H9 (cell line): ENCODE measurements around the gene JAG1. TPM values are rescaled to one million over a fixed set of nuclear protein-coding genes. Genes with fewer than 3 reads are reported as not detected.
A peak's percentile ranks its signal among the peaks of the same experiment; 100 is the strongest.

ENCODE experiments used
- DNase-seq: peaks from one replicate; pipeline ENCODE4 v3.0.0-alpha.2; 2017
- H2AFZ ChIP-seq: one replicate; pipeline ENCODE4 v1.6.1; 2013; ENCODE audit warnings: mild to moderate bottlenecking, low read length, control low read depth, moderate library complexity
- H2AK5ac ChIP-seq: 2 replicates; pipeline ENCODE4 v1.6.1; 2013; ENCODE audit warnings: low read length, control low read depth, mixed read lengths; ENCODE audit not compliant: insufficient read length
- H2BK120ac ChIP-seq: one replicate; pipeline ENCODE4 v1.6.1; 2013; ENCODE audit warnings: low read depth, mild to moderate bottlenecking, low read length, control low read depth, inconsistent platforms; ENCODE audit not compliant: poor library complexity, severe bottlenecking
- H2BK12ac ChIP-seq: 2 replicates; pipeline ENCODE4 v1.6.1; 2013; ENCODE audit warnings: low read length, control low read depth, mixed read lengths, low read depth; ENCODE audit not compliant: insufficient read length
- H2BK15ac ChIP-seq: 2 replicates; pipeline ENCODE4 v1.6.1; 2013; ENCODE audit warnings: low read depth, low read length, control low read depth
- H2BK20ac ChIP-seq: one replicate; pipeline ENCODE4 v1.6.1; 2013; ENCODE audit warnings: low read depth, mild to moderate bottlenecking, low read length, control low read depth, inconsistent platforms; ENCODE audit not compliant: poor library complexity, severe bottlenecking
- H2BK5ac ChIP-seq: 2 replicates; pipeline ENCODE4 v1.6.1; 2013; ENCODE audit warnings: low read length, control low read depth, mixed read lengths; ENCODE audit not compliant: insufficient read length
- H3K14ac ChIP-seq: 2 replicates; pipeline ENCODE4 v1.6.1; 2013; ENCODE audit warnings: low read length, control low read depth; ENCODE audit not compliant: insufficient read depth
- H3K18ac ChIP-seq: 2 replicates; pipeline ENCODE4 v1.6.1; 2013; ENCODE audit warnings: low read depth, mild to moderate bottlenecking, mixed read lengths, low read length, control low read depth; ENCODE audit not compliant: insufficient read length
- H3K23ac ChIP-seq: 2 replicates; pipeline ENCODE4 v1.6.1; 2013; ENCODE audit warnings: low read length, control low read depth, mixed read lengths, low read depth; ENCODE audit not compliant: insufficient read length
- H3K23me2 ChIP-seq: 2 replicates; pipeline ENCODE4 v1.6.1; 2013; ENCODE audit warnings: low read depth, mild to moderate bottlenecking, mixed read lengths, low read length, control low read depth; ENCODE audit not compliant: insufficient read length, poor library complexity, severe bottlenecking
- H3K27ac ChIP-seq: 2 replicates; pipeline ENCODE4 v1.5.1; 2013; ENCODE audit warnings: low read length, control low read depth, mixed read lengths, low read depth; ENCODE audit not compliant: insufficient read length
- H3K27me3 ChIP-seq: 2 replicates; pipeline ENCODE4 v1.6.1; 2013; ENCODE audit warnings: low read length, control low read depth, inconsistent platforms; ENCODE audit not compliant: insufficient read depth
- H3K4ac ChIP-seq: 2 replicates; pipeline ENCODE4 v1.6.1; 2013; ENCODE audit warnings: low read depth, mild to moderate bottlenecking, control low read depth, inconsistent platforms, low read length, moderate library complexity
- H3K4me1 ChIP-seq: 2 replicates; pipeline ENCODE4 v1.6.1; 2013; ENCODE audit warnings: low read length, control low read depth, inconsistent platforms; ENCODE audit not compliant: insufficient read depth
- H3K4me2 ChIP-seq: 2 replicates; pipeline ENCODE4 v1.6.1; 2013; ENCODE audit warnings: low read length, control low read depth, mixed read lengths; ENCODE audit not compliant: insufficient read length, insufficient read depth
- H3K56ac ChIP-seq: 2 replicates; pipeline ENCODE4 v1.6.1; 2013; ENCODE audit warnings: low read depth, mild to moderate bottlenecking, mixed read lengths, low read length, control low read depth; ENCODE audit not compliant: insufficient read length
- H3K79me1 ChIP-seq: 2 replicates; pipeline ENCODE4 v1.6.1; 2013; ENCODE audit warnings: low read depth, mild to moderate bottlenecking, moderate library complexity, low read length, control low read depth, inconsistent platforms; ENCODE audit not compliant: insufficient read depth, poor library complexity, severe bottlenecking
- H3K79me2 ChIP-seq: 2 replicates; pipeline ENCODE4 v1.6.1; 2013; ENCODE audit warnings: low read length, control low read depth, inconsistent platforms; ENCODE audit not compliant: insufficient read depth
- H3K9ac ChIP-seq: 2 replicates; pipeline ENCODE4 v1.6.1; 2013; ENCODE audit warnings: low read length, control low read depth, mixed read lengths; ENCODE audit not compliant: insufficient read length; ENCODE audit errors: extremely low read depth
- H3K9me3 ChIP-seq: one replicate; pipeline ENCODE4 v1.6.1; 2013; ENCODE audit warnings: low read depth, low read length, inconsistent platforms; ENCODE audit not compliant: control insufficient read depth
- H3T11ph ChIP-seq: one replicate; pipeline ENCODE4 v1.6.1; 2013; ENCODE audit warnings: mild to moderate bottlenecking, low read length, control low read depth, inconsistent platforms
- H4K20me1 ChIP-seq: one replicate; pipeline ENCODE4 v1.6.1; 2013; ENCODE audit not compliant: control insufficient read depth, insufficient read length, insufficient read depth
- H4K5ac ChIP-seq: 2 replicates; pipeline ENCODE4 v1.6.1; 2013; ENCODE audit warnings: low read depth, mild to moderate bottlenecking, mixed read lengths, low read length, control low read depth; ENCODE audit not compliant: insufficient read length
- H4K8ac ChIP-seq: replicated peaks from 2 replicates; pipeline ENCODE4 v1.6.1; 2013; ENCODE audit warnings: low read length, control low read depth, mixed read lengths, low read depth; ENCODE audit not compliant: insufficient read length
- H4K91ac ChIP-seq: 2 replicates; pipeline ENCODE4 v1.6.1; 2013; ENCODE audit warnings: low read depth, mild to moderate bottlenecking, moderate library complexity, mixed read lengths, low read length, control low read depth; ENCODE audit not compliant: insufficient read length
- H3K27ac Mint-ChIP-seq, 3 experiments: 2 replicates in 2 of 3; 3 replicates in 1 of 3; pipeline ENCODE4 v1.8.0; 2020 to 2021; ENCODE audit warnings: mixed read lengths in 3 of 3, mild to moderate bottlenecking in 1 of 3, moderate library complexity in 1 of 3
- H3K27me3 Mint-ChIP-seq: 2 replicates; pipeline ENCODE4 v1.8.0; 2021; ENCODE audit warnings: low read depth, mild to moderate bottlenecking, moderate library complexity, mixed read lengths
- H3K36me3 Mint-ChIP-seq, 3 experiments: 2 replicates in 2 of 3; 3 replicates in 1 of 3; pipeline ENCODE4 v1.8.0; 2020 to 2021; ENCODE audit warnings: low read depth in 3 of 3, mixed read lengths in 3 of 3; ENCODE audit not compliant: insufficient read depth in 1 of 3
- H3K4me1 Mint-ChIP-seq, 2 experiments: 2 replicates each; pipeline ENCODE4 v1.8.0; 2020; ENCODE audit warnings: mixed read lengths in 2 of 2
- H3K4me3 Mint-ChIP-seq, 2 experiments: 2 replicates in 1 of 2; 3 replicates in 1 of 2; pipeline ENCODE4 v1.8.0; 2020 to 2021; ENCODE audit warnings: mild to moderate bottlenecking in 2 of 2, mixed read lengths in 2 of 2, moderate library complexity in 1 of 2
- H3K9me3 Mint-ChIP-seq, 2 experiments: 2 replicates in 1 of 2; 3 replicates in 1 of 2; pipeline ENCODE4 v1.8.0; 2020; ENCODE audit warnings: mild to moderate bottlenecking in 2 of 2, mixed read lengths in 2 of 2, moderate library complexity in 1 of 2
- WGBS: extraction: QIAGEN DNeasy Blood & Tissue Kit; methylation state at CpG from one replicate; pipeline ENCODE4 v1.1.7; 2013; ENCODE audit warnings: missing lambda C conversion rate, low lambda C conversion rate, mixed read lengths; ENCODE audit not compliant: insufficient read length; ENCODE audit errors: extremely low coverage; 5-methylcytosine and 5-hydroxymethylcytosine counted together
- total RNA-seq: library from RNA; stranded (reverse); gene quantifications from 2 replicates; pipeline ENCODE4 v1.2.1, GENCODE V29; 2021
- TF ChIP-seq, protein P1 (sequence below): fragments of 200-600 bp; sonication (generic); conservative IDR thresholded peaks from 3 replicates; pipeline ENCODE4 v1.8.0; 2021; ENCODE audit warnings: antibody characterized with exemption, mild to moderate bottlenecking

Gene JAG1
- total RNA-seq, 1 experiment from 2014 or later = 58.1 TPM

DNA sequence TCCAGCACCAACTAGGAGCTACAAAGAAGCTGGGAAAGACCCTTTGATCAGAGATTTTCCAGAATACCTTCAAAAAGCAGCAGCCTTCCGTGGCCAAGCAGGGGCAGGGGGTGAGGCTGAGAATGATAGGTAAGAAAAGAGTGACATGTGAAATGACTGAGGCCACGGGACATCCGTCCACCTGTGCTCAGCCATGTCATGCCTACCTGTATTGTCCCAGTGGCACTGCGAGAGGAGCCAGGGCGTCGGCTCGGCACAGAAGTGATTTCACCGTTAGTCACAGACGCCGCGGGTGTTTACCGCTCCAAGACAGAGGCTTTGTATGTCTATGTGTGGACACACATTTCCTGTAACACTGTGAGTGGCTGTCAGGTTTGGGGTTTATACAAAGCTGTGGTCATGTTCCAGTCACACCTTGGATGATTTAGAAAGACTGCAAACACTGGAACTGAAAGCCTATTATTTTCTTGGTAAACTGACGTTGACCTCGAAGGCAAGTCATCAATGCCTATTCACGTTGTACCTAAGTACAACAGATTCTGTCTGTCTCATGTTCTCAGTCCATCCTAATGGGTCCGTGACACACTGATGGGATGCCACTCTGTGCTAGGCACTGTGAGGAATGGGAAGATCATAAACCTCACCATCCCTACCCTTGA, 32.1 kb upstream of the JAG1 start:
- H3K4ac ChIP-seq = no peak overlapping the region
- H3K9ac ChIP-seq = no peak overlapping the region
- no peak overlapping the region for H3K23ac ChIP-seq
- H2BK12ac ChIP-seq = no peak overlapping the region
- H4K8ac ChIP-seq = no peak overlapping the region
- H3K79me1 ChIP-seq = no peaks in the 10 kb centered on the region
- no peaks in the 10 kb centered on the region for H4K20me1 ChIP-seq
- H3K4me2 ChIP-seq = no peak overlapping the region
- H3K14ac ChIP-seq = no peak overlapping the region
- WGBS = no CpG with 5 or more reads among the region's 16 CpGs
- no peak overlapping the region for H3K4me3 Mint-ChIP-seq
- peaks cover 1% of the 10 kb centered on the region; the same call in 1 of the 2 replicates for H3K27me3 Mint-ChIP-seq
- no peaks in the 10 kb centered on the region for H3K79me2 ChIP-seq
- H2BK15ac ChIP-seq = no peak overlapping the region
- H3K56ac ChIP-seq = no peak overlapping the region
- H3K9me3 ChIP-seq = no peaks in the 10 kb centered on the region
- H2AK5ac ChIP-seq = no peak overlapping the region
- no peak overlapping the region for H4K91ac ChIP-seq
- no peak overlapping the region for H2BK20ac ChIP-seq
- no peak overlapping the region for H2BK120ac ChIP-seq
- H4K5ac ChIP-seq = no peak overlapping the region
- no peak for DNase-seq
- peaks cover 2 to 3% of the 10 kb centered on the region in 2 experiments; a peak in 2 of 5 replicates for H3K9me3 Mint-ChIP-seq
- no peak overlapping the region for H2BK5ac ChIP-seq
- no peak overlapping the region for H3K27ac ChIP-seq
- H3K4me1 Mint-ChIP-seq = peaks cover 3 to 6% of the 10 kb centered on the region in 2 experiments; a peak in 2 of 4 replicates
- H3K27me3 ChIP-seq = no peaks in the 10 kb centered on the region
- H3K18ac ChIP-seq = no peak overlapping the region
- no peaks in the 10 kb centered on the region for H3K23me2 ChIP-seq
- H3K4me1 ChIP-seq = no peaks in the 10 kb centered on the region
- H3K36me3 Mint-ChIP-seq = peaks cover 0 to 2% (median 0%) of the 10 kb centered on the region in 3 experiments; a peak in 2 of 7 replicates
- TF ChIP-seq, protein P1, sequence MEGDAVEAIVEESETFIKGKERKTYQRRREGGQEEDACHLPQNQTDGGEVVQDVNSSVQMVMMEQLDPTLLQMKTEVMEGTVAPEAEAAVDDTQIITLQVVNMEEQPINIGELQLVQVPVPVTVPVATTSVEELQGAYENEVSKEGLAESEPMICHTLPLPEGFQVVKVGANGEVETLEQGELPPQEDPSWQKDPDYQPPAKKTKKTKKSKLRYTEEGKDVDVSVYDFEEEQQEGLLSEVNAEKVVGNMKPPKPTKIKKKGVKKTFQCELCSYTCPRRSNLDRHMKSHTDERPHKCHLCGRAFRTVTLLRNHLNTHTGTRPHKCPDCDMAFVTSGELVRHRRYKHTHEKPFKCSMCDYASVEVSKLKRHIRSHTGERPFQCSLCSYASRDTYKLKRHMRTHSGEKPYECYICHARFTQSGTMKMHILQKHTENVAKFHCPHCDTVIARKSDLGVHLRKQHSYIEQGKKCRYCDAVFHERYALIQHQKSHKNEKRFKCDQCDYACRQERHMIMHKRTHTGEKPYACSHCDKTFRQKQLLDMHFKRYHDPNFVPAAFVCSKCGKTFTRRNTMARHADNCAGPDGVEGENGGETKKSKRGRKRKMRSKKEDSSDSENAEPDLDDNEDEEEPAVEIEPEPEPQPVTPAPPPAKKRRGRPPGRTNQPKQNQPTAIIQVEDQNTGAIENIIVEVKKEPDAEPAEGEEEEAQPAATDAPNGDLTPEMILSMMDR = no peak
- H3K27ac Mint-ChIP-seq = peak overlapping the region in 1 of 3 experiments; percentile 9; a peak in 1 of 7 replicates
- H3T11ph ChIP-seq = no peak overlapping the region
- H2AFZ ChIP-seq = no peak overlapping the region
